HFF-Myc (cell line): ENCODE data around the gene COL13A1.

Experiments
- DNase-seq: peaks from one replicate; pipeline ENCODE4 v3.0.0-alpha.2; 2011; ENCODE audit warnings: low read depth; ENCODE audit errors: extremely low read depth
- H3K4me3 ChIP-seq: replicated peaks from 2 replicates; pipeline ENCODE4 v1.5.1; 2011; ENCODE audit warnings: low read depth, mild to moderate bottlenecking, control low read depth, low read length
- CTCF ChIP-seq: IDR thresholded peaks from 2 replicates; pipeline ENCODE4 v1.5.1; 2012; ENCODE audit warnings: mild to moderate bottlenecking, low read depth, low read length, control low read depth; ENCODE audit errors: missing control alignments

Gene COL13A1

GRCh38 chr10:69807122-69807521 is 5.4 kb downstream of the COL13A1 start:
- peak; percentile 77 for DNase-seq
- no peak for TF ChIP-seq CTCF

GRCh38 chr10:69807696-69808095 is 6.0 kb downstream of the COL13A1 start:
- DNase-seq: no peak
- TF ChIP-seq CTCF: no peak
- H3K4me3 ChIP-seq: no peak overlapping the region

More at GRCh38 chr10:69807122-69807521, 5.4 kb downstream of the COL13A1 start:
- no peak overlapping the region for H3K4me3 ChIP-seq

GRCh38 chr10:69809318-69809717 is 7.6 kb downstream of the COL13A1 start:
- no peak for TF ChIP-seq CTCF
- H3K4me3 ChIP-seq: no peak overlapping the region
- no peak for DNase-seq

GRCh38 chr10:69810097-69810496 is 8.4 kb downstream of the COL13A1 start:
- no peak overlapping the region for H3K4me3 ChIP-seq
- DNase-seq: no peak
- TF ChIP-seq CTCF: no peak

- DNase-seq: no peak
- no peak overlapping the region for H3K4me3 ChIP-seq
- no peak for TF ChIP-seq CTCF
These were observed 9.1 kb downstream of the COL13A1 start for GRCh38 chr10:69810675-69811397.

GRCh38 chr10:69813632-69814031 is 11.9 kb downstream of the COL13A1 start:
- no peak for TF ChIP-seq CTCF
- DNase-seq: no peak
- H3K4me3 ChIP-seq: no peak overlapping the region

GRCh38 chr10:69814251-69814650 is 12.5 kb downstream of the COL13A1 start:
- TF ChIP-seq CTCF: no peak
- H3K4me3 ChIP-seq: no peak overlapping the region
- DNase-seq: no peak
